Fibroblast of pulmonary artery (primary cell): ENCODE data around the gene CRYBG3.
A peak's percentile ranks its signal among the peaks of the same experiment; 100 is the strongest.

ENCODE experiments used
- DNase-seq: peaks from one replicate; pipeline ENCODE4 v3.0.0-alpha.2; 2010; ENCODE audit warnings: low read depth
- H3K4me3 ChIP-seq: replicated peaks from 2 replicates; pipeline ENCODE4 v1.5.1; 2011; ENCODE audit warnings: low read depth, mild to moderate bottlenecking, control low read depth, low read length, moderate library complexity
- CTCF ChIP-seq: IDR thresholded peaks from 2 replicates; pipeline ENCODE4 v1.5.1; 2011; ENCODE audit warnings: mild to moderate bottlenecking, control low read depth, low read length, inconsistent platforms; ENCODE audit errors: missing control alignments

Gene CRYBG3

DNA sequence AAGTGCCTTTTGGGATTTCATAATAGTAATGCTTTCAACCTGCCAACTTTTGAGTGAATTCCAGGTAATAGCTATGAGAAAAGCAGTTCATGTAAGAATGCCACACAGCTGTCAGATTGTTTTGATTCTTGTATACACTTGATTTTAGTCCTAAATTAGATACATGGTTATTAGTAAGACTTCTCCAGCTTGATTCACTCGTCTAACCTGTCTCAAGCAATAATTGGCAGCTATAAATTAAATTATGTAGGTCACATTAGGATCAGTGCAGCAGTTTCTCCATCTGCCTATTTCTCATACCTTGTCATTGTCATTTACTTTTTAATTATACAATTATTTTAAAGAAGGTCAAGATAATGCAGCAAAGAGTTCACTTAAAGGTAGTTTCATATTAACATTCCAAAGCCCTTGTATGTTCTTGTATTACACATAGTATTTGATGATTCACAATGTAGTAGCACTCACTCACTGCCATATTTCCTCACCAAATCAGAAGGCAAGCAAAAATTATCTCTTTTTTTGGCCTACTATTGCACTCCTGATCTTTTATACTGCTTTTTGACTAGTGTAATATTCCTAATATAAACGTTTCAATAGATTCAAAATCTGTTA lies 10.9 kb upstream of the CRYBG3 start:
- H3K4me3 ChIP-seq: no peak overlapping the region
- DNase-seq: peak; percentile 16
- no peak for TF ChIP-seq CTCF

DNA sequence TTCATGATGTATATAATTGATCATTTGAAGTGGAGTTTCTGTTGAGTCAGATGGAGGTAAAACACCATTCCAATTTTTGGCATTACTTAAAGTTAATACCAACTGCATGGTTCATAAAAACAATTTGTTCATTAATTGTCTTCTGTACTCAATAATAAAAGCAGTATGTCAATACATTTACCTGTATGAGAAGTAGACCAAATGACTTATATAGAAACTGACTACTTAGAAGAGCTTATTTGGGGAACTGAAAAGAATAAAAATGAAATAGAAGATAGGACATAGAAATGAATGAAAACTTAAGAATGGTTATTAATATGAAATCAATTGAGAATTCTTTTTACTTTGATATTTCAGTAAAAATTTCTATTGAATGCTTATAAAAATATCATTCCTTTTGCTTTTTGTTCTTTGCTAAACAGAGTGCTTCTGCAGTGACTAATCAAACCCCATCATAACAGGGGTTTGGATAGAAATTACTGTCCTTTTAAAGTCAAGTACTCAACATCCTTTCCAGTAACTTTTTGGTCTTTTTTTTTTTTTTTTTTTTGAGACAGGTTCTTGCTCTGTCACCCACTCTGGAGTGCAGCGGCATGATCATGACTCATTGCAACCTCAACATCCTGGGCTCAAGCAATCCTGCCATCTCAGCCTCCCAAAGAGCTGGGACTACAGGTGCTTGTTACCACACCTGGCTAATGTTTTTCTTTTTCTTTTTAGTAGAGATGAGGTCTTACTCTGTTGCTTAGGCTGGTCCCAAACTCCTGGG lies 6.5 kb upstream of the CRYBG3 start:
- H3K4me3 ChIP-seq: no peak overlapping the region
- no peak for DNase-seq
- TF ChIP-seq CTCF: no peak

DNA sequence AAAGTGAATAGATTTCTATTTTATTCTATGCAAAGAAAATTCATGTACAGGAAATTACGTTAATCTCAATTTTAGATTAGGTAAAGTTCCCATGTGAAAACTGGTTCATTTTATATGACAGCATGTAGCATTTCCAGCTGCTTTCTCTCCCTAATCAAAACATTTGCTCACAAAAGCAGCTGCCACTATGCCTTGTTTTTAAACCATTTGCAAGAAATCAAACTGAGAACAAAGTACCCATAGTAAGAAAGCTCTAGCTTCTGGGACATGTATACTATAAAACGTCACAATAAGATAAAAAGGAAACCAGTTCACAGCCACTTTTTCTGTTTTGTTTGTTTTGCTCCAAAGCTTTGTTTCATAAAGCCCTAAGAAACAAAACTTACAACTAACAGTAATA lies 5.0 kb upstream of the CRYBG3 start:
- TF ChIP-seq CTCF: no peak
- no peak overlapping the region for H3K4me3 ChIP-seq
- peak; percentile 16 for DNase-seq

DNA sequence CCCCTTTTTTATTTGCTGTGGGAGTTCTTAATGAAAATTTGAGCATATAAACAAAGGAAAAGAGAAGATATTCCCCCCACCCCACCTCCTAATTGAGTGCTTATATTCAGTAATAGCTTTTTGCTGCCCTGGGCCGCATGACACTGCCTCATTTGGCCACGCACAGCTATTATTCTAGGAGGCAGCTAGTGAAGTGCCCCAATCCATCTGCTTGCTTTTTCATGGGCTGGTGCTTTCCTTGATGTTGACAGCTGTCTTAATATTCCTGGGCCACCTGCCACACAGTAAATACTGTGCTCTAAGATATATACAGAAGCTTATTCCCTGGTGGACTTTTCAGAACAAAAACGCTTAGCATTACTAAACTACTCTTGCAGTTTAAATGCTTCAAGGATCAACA lies 3.8 kb upstream of the CRYBG3 start:
- DNase-seq: no peak
- no peak overlapping the region for H3K4me3 ChIP-seq
- TF ChIP-seq CTCF: no peak

- DNase-seq: no peak
- TF ChIP-seq CTCF: no peak
- H3K4me3 ChIP-seq: no peak overlapping the region
These were observed 1.0 kb upstream of the CRYBG3 start for GRCh38 chr3:97820780-97821179.

- peak overlapping the region; percentile 81 for H3K4me3 ChIP-seq
- no peak for TF ChIP-seq CTCF
- DNase-seq: peak; percentile 57
These were observed 481 bp upstream of the CRYBG3 start for GRCh38 chr3:97821287-97821773.
